ENCODE data around the gene HRCT1.

DNA sequence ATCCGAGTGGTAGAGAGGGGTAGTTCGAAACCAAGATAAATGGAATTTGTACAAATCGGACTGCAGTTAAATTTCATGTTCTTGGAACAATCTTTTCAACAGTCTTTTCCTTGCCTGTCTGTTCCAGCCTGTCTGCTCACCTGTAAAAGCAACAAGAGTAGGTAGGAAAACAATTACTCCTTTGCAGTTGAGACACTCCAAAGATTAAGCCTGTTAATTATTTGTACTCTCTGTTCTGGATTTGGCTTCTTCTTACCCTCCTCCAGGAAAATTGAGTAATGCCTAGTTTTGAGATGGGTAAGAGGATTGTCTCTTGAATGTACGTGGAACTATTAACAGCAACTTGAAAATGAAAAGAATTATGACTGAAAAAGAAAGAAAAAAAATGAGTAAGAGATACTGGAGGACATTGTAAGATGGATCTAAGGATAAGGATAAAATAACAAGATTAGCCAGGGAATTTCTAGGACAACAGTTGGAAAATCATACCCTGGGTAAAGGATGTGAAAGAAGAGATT, 27.6 kb downstream of the HRCT1 start:
- TF ChIP-seq POLR2A (IDR thresholded peaks at IDR 0.05) (no peak), CTCF (IDR thresholded peaks at IDR 0.05) (no peak)

Measured in testis (tissue), 2 donors.